K562 (cell line): ENCODE results near the gene PACS2. TPM values are rescaled to one million over a fixed set of nuclear protein-coding genes. Genes with fewer than 3 reads are reported as not detected.

Experiments used
- ATAC-seq: fragments of 200-7000 bp; cut with Tn5 transposase; 3 replicates; pipeline ENCODE4 v1.9.1; 2020; ENCODE audit warnings: moderate library complexity
- BruUV-seq: library from RNA; stranded (reverse); fragments of 400-500 nt; replicated peaks from 2 replicates; lab custom pipeline; 2021; lab: Mats Ljungman, UMichigan
- CTCF ChIA-PET: fragments of 300-600 bp; formaldehyde crosslinking; extraction: SDS; loops from one replicate; lab custom pipeline; 2021; ENCODE audit warnings: low intra/inter-chr PET ratio; lab: Yijun Ruan, JAX
- POLR2A ChIA-PET: fragments of 300-600, 350-650 bp; sonication (Branson Sonifier 250); formaldehyde crosslinking; extraction: SDS; loops from one replicate; lab custom pipeline; 2021; ENCODE audit warnings: antibody characterized with exemption, inconsistent platforms; lab: Yijun Ruan, JAX
- DNase-seq, 4 experiments: peaks; one replicate each; pipeline versions ENCODE4 v3.0.0 to v3.0.0-alpha.2; 2011 to 2018; ENCODE audit warnings: low spot score in 3 of 4, mixed read lengths in 3 of 4; ENCODE audit errors: extremely low read depth in 1 of 4
- FAIRE-seq: peaks from 2 replicates; lab custom pipeline; 2011; peaks lifted over from hg19 to GRCh38; lab: Jason Lieb, UNC
- H2AFZ ChIP-seq: 2 replicates; pipeline ENCODE4 v1.6.0; 2011; ENCODE audit warnings: low read depth, low read length, control low read depth, inconsistent platforms
- H3K27ac ChIP-seq: fragments of 200-600 bp; 3 replicates; pipeline ENCODE4 v1.8.0; 2011; ENCODE audit warnings: low read depth, mild to moderate bottlenecking, control low read depth, inconsistent platforms, low read length, moderate library complexity, mixed read lengths; ENCODE audit errors: extremely low read depth
- H3K27me3 ChIP-seq, 2 experiments: fragments of 300-600 bp in 1 of 2; 2 replicates in 1 of 2; 3 replicates in 1 of 2; pipeline versions ENCODE4 v1.6.0 to v1.8.0; 2011; ENCODE audit warnings: inconsistent platforms in 2 of 2, low read length in 2 of 2, mild to moderate bottlenecking in 1 of 2, mixed read lengths in 1 of 2, moderate library complexity in 1 of 2; ENCODE audit not compliant: control insufficient read depth in 2 of 2, insufficient read depth in 2 of 2
- H3K36me3 ChIP-seq: fragments of 300-600 bp; 3 replicates; pipeline ENCODE4 v1.8.0; 2011; ENCODE audit warnings: mild to moderate bottlenecking, low read length, inconsistent platforms; ENCODE audit not compliant: control insufficient read depth, insufficient read depth
- H3K4me1 ChIP-seq, 2 experiments: fragments of 200-600 bp in 1 of 2; replicated peaks in 1 of 2; 2 replicates in 1 of 2; 3 replicates in 1 of 2; pipeline versions ENCODE4 v1.5.1 to v1.8.0; 2011; ENCODE audit warnings: inconsistent platforms in 2 of 2, low read length in 2 of 2, mild to moderate bottlenecking in 1 of 2, mixed read lengths in 1 of 2, moderate library complexity in 1 of 2; ENCODE audit not compliant: control insufficient read depth in 2 of 2, insufficient read depth in 2 of 2
- H3K4me2 ChIP-seq: 2 replicates; pipeline ENCODE4 v1.6.1; 2011; ENCODE audit warnings: low read length, control low read depth, inconsistent platforms, mixed read lengths; ENCODE audit not compliant: insufficient read depth
- H3K4me3 ChIP-seq: fragments of 200-600 bp; sonication (generic), shearing (Covaris generic); 2 replicates; pipeline ENCODE4 v1.5.1; 2016; ENCODE audit warnings: control low read depth, inconsistent platforms
- H3K79me2 ChIP-seq: fragments of 200-600 bp; 3 replicates; pipeline ENCODE4 v1.8.0; 2011; ENCODE audit warnings: low read length, inconsistent platforms; ENCODE audit not compliant: control insufficient read depth, insufficient read depth
- H3K9ac ChIP-seq, 2 experiments: 2 replicates each; pipeline versions ENCODE4 v1.6.0 to v1.6.1; 2011; ENCODE audit warnings: low read depth in 2 of 2, low read length in 2 of 2, control low read depth in 1 of 2, inconsistent platforms in 1 of 2, mild to moderate bottlenecking in 1 of 2, mixed read lengths in 1 of 2; ENCODE audit not compliant: insufficient read depth in 1 of 2
- H3K9me1 ChIP-seq: one replicate; pipeline ENCODE4 v1.6.0; 2011; ENCODE audit warnings: inconsistent platforms, mild to moderate bottlenecking, low read length, moderate library complexity; ENCODE audit not compliant: control insufficient read depth, insufficient read depth
- H3K9me3 ChIP-seq: replicated peaks from 2 replicates; pipeline ENCODE4 v1.5.1; 2011; ENCODE audit warnings: low read depth, low read length, inconsistent platforms; ENCODE audit not compliant: control insufficient read depth, insufficient read depth
- H4K20me1 ChIP-seq: replicated peaks from 2 replicates; pipeline ENCODE4 v1.6.1; 2011; ENCODE audit warnings: low read length, inconsistent platforms, mixed read lengths; ENCODE audit not compliant: control insufficient read depth, insufficient read depth
- FOSL1 ChIP-seq: fragments of 200-800 bp; sonication (Bioruptor generic); conservative IDR thresholded peaks from 2 replicates; pipeline ENCODE4 v1.6.1; 2016; ENCODE audit warnings: missing genetic modification characterization, missing compliant biosample characterization
- IFI16 ChIP-seq: fragments of 250-450 bp; sonication (Bioruptor Pico); IDR thresholded peaks from 2 replicates; pipeline ENCODE4 v2.1.2; 2022; ENCODE audit warnings: mild to moderate bottlenecking, inconsistent platforms
- KLF1 ChIP-seq: fragments of 450-650 bp; IDR thresholded peaks from 2 replicates; pipeline ENCODE4 v1.6.1; 2016; ENCODE audit warnings: missing genetic modification characterization, missing compliant biosample characterization
- NONO ChIP-seq, 2 experiments: fragments of 200-400 bp in 1 of 2; fragments of 450-650 bp in 1 of 2; formaldehyde crosslinking in 1 of 2; IDR thresholded peaks; 2 replicates each; pipeline ENCODE4 v1.6.1; 2017; ENCODE audit warnings: low read depth in 2 of 2, mild to moderate bottlenecking in 2 of 2, moderate library complexity in 2 of 2, low read length in 1 of 2
- POLR2B ChIP-seq: fragments of 450-650 bp; IDR thresholded peaks from 2 replicates; pipeline ENCODE4 v1.6.1; 2018; ENCODE audit warnings: low read depth; ENCODE audit not compliant: partially characterized antibody
- U2AF1 ChIP-seq: fragments of 200-400 bp; formaldehyde crosslinking; optimal IDR thresholded peaks from 2 replicates; pipeline ENCODE3; 2017; ENCODE audit warnings: mild to moderate bottlenecking, low read depth, low read length, moderate library complexity
- ZNF79 ChIP-seq: fragments of 250-450 bp; sonication (Bioruptor Pico); IDR thresholded peaks from 2 replicates; pipeline ENCODE4 v1.4.0; 2020; ENCODE audit warnings: low read depth, mild to moderate bottlenecking, moderate library complexity
- WGBS: fragments of 100-300 bp; shearing (Covaris generic); methylation state at CpG from one replicate; pipeline ENCODE4 v1.1.6; 2016; ENCODE audit warnings: low coverage, mixed read lengths; ENCODE audit not compliant: insufficient coverage; ENCODE audit errors: missing lambda C conversion rate; 5-methylcytosine and 5-hydroxymethylcytosine counted together
- in situ Hi-C: fragments of 300-500 bp; cut with MboI; formaldehyde crosslinking; loops from 4 replicates; pipeline ENCODE4 v1.15.0; 2018; ENCODE audit warnings: inconsistent platforms, mixed read lengths
- intact Hi-C: fragments of 100-400 bp; cut with micrococcal nuclease; formaldehyde crosslinking; loops from 2 replicates; pipeline ENCODE4 v1.14.2; 2022
- polyA plus RNA-seq, 8 experiments: library from polyadenylated mRNA; depleted of rRNA in 4 of 8; stranded (reverse) in 5 of 8; unstranded in 3 of 8; fragments of >200 nt; fragmentation: Nextera tagmentation in 2 of 8; fragmentation: Illumina TruSeq in 1 of 8; extraction: Ambion mirVana in 2 of 8; extraction: Trizol in 1 of 8; gene quantifications; 2 replicates each; pipeline versions ENCODE4 v1.2.1 to v1.2.3, GENCODE V29; 2011 to 2014; ENCODE audit warnings: inconsistent platforms in 1 of 8, missing spikeins in 1 of 8
- total RNA-seq, 7 experiments: library from RNA; depleted of rRNA in 6 of 7; stranded (reverse); fragments of >200 nt in 6 of 7; fragmentation: Illumina TruSeq in 2 of 7; extraction: Trizol in 2 of 7; gene quantifications; 2 replicates each; pipeline versions ENCODE4 v1.2.1 to v1.2.3, GENCODE V29; 2011 to 2021; ENCODE audit warnings: low replicate concordance in 1 of 7
- TF ChIP-seq, protein P1 (sequence below): sonication (generic); formaldehyde crosslinking; IDR thresholded peaks from 2 replicates; pipeline ENCODE4 v1.8.0; 2022; ENCODE audit warnings: mild to moderate bottlenecking, low read depth, missing genetic modification reagents

Gene PACS2
- total and polyA plus RNA-seq, 9 of the 15 experiments (the other 6 are each of a cell fraction or from before 2014, with no cell fraction given): 0.11 to 20.8 (median 9.9) TPM

DNA sequence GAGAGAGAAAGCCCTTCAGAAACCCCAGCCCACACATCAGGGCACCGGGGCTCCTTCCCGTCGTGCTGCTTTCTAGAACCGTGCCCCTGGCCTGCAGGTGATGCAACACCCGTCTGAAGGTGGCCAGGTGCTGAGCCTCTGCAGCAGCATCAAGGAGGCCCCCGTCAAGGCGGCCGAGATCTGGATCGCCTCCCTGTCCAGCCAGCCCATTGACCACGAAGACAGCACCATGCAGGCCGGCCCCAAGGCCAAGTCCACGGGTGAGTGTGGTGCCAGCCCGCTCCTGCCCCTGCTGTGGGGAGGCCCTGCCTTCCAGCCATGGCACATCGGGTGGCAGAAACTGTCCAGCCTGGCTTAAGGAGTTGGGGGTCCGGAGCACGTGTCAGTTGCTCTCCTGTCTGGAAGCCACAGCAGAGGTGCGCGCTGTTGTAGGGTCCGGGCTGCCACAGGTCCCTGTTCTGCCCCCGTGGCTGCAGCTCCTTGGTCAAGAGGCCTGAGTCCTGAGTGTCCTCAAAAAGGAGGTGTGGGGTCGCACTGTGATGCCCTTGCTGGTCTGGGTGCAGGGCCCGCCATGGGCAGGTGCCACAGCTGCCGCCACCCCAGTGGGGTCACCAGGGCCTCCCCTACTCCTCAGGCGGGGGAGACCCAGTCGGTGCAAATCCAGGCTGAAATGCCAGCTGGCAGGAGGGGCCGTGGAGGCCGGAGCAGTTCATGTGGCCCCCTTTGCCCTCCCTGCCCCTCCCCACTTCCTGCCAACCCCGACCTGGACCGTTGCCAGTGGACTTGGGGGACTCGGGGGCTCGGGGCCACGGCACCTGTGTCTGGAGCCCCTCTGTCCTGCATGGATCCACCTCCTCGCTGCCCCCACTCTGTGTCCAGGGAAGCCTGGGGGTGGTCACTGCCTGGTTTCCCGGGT is 52.8 kb downstream of the PACS2 start:
- FAIRE-seq (no peak), ATAC-seq (no peak), DNase-seq (no peak)
- intact Hi-C loops: no loop called here
- Histone ChIP-seq H3K9ac (no peak overlapping the region), H3K27ac (no peak overlapping the region), H3K4me3 (no peak overlapping the region), H3K4me2 (no peak overlapping the region), H3K9me1 (no peaks in the 10 kb centered on the region), H3K4me1 (peaks cover 0 to 29% of the 10 kb centered on the region in 2 experiments; a peak in 2 of 5 replicates), H4K20me1 (no peaks in the 10 kb centered on the region), H3K36me3 (no peaks in the 10 kb centered on the region), H2AFZ (no peak overlapping the region), H3K27me3 (no peaks in the 10 kb centered on the region), H3K9me3 (no peaks in the 10 kb centered on the region), H3K79me2 (no peaks in the 10 kb centered on the region)
- POLR2A ChIA-PET: interaction anchor here (0.6 kb wide), 1 partner anchor 835 kb away, joined by 3 read pairs; no protein-coding TSS in a partner anchor
- BruUV-seq: no TSS peak
- 76% methylated on average over 10 of the region's 34 CpGs for WGBS
- TF ChIP-seq KLF1 (tag) (no peak), FOSL1 (tag) (no peak), ZNF79 (CRISPR knock-in tag) (no peak), U2AF1 (no peak), POLR2B (no peak), NONO (IDR thresholded peaks at IDR 0.05; ENCODE audit: low read depth in 2 of 2, low read length in 1 of 2) (no peak), IFI16 (CRISPR knock-in tag) (no peak)
- TF ChIP-seq, protein P1, sequence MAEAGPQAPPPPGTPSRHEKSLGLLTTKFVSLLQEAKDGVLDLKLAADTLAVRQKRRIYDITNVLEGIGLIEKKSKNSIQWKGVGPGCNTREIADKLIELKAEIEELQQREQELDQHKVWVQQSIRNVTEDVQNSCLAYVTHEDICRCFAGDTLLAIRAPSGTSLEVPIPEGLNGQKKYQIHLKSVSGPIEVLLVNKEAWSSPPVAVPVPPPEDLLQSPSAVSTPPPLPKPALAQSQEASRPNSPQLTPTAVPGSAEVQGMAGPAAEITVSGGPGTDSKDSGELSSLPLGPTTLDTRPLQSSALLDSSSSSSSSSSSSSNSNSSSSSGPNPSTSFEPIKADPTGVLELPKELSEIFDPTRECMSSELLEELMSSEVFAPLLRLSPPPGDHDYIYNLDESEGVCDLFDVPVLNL (CRISPR knock-in tag): no peak
- in situ Hi-C loops: no loop called here
- CTCF ChIA-PET: no interaction called here
